Glomerular endothelial cell (primary cell): ENCODE measurements around the gene HSPG2. TPM values are rescaled to one million over a fixed set of nuclear protein-coding genes. Genes with fewer than 3 reads are reported as not detected.
"Not testable (repeated sequence)": the region's sequence is repeated elsewhere in the genome, so short reads cannot be mapped to it uniquely, and the experiment has no call there.

Experiments used
- DNase-seq: peaks from one replicate; pipeline ENCODE4 v3.0.0-alpha.2; 2011; ENCODE audit warnings: low read depth, low spot score; ENCODE audit errors: extremely low read depth
- total RNA-seq: library from RNA; depleted of rRNA; stranded (reverse); fragments of >200 nt; gene quantifications from 2 replicates; pipeline ENCODE4 v1.2.3, GENCODE V29; 2015

Gene HSPG2
- total RNA-seq, 1 donor from 2014 or later: 3,652 TPM

- DNase-seq: no peak
Measured at GRCh38 chr1:21813542-21813941, 123.6 kb downstream of the HSPG2 start.

- no peak for DNase-seq
Measured at GRCh38 chr1:21811875-21812305, 125.2 kb downstream of the HSPG2 start, which contains the start of gene LDLRAD2. LDLRAD2 (plus strand) TSS chr1:21812265; CDS start chr1:21812452, 187 bp downstream.

- DNase-seq: no peak
Measured at GRCh38 chr1:21804536-21804935, 132.6 kb downstream of the HSPG2 start.

GRCh38 chr1:21801100-21801499, 136.0 kb downstream of the HSPG2 start:
- no peak for DNase-seq

- DNase-seq: no peak
Measured at GRCh38 chr1:21799730-21800129, 137.4 kb downstream of the HSPG2 start.

GRCh38 chr1:21795075-21795474, 142.0 kb downstream of the HSPG2 start:
- no peak for DNase-seq

- no peak for DNase-seq
Measured at GRCh38 chr1:21794656-21795055, 142.5 kb downstream of the HSPG2 start.

GRCh38 chr1:21793104-21793503, 144.0 kb downstream of the HSPG2 start:
- no peak for DNase-seq

GRCh38 chr1:21786640-21787039, 150.5 kb downstream of the HSPG2 start:
- no peak for DNase-seq

- DNase-seq: not testable (repeated sequence)
Measured at GRCh38 chr1:21785764-21786163, 151.3 kb downstream of the HSPG2 start.

- no peak for DNase-seq
Measured at GRCh38 chr1:21783679-21784603, 153.2 kb downstream of the HSPG2 start.

GRCh38 chr1:21782868-21783678, 154.0 kb downstream of the HSPG2 start, which contains the start of gene USP48:
USP48 (minus strand) TSS chr1:21783149; CDS start chr1:21782957, 192 bp downstream.
- peak; percentile 80 for DNase-seq

- DNase-seq: no peak
Measured at GRCh38 chr1:21782349-21782867, 154.7 kb downstream of the HSPG2 start.

- DNase-seq: no peak
Measured at GRCh38 chr1:21781815-21782348, 155.2 kb downstream of the HSPG2 start.

- peak; percentile 79 for DNase-seq
Measured at GRCh38 chr1:21779613-21780521, 157.2 kb downstream of the HSPG2 start.

GRCh38 chr1:21778405-21778727, 158.7 kb downstream of the HSPG2 start:
- no peak for DNase-seq

- not testable (repeated sequence) for DNase-seq
Measured at GRCh38 chr1:21776925-21777324, 160.2 kb downstream of the HSPG2 start.

- DNase-seq: no peak
Measured at GRCh38 chr1:21775985-21776562, 161.0 kb downstream of the HSPG2 start.

- DNase-seq: no peak
Measured at GRCh38 chr1:21775550-21775914, 161.6 kb downstream of the HSPG2 start.
